HG03457 (cell line): ENCODE measurements around the gene PSME3.
"Not testable (repeated sequence)": the region's sequence is repeated elsewhere in the genome, so short reads cannot be mapped to it uniquely, and the experiment has no call there.

Source experiments
- ATAC-seq: cut with Tn5 transposase; IDR thresholded peaks from one replicate; pipeline ENCODE4 v1.9.1; 2021; ENCODE audit warnings: moderate number of reproducible peaks; ENCODE audit not compliant: unreplicated experiment

PSME3 gene

DNA sequence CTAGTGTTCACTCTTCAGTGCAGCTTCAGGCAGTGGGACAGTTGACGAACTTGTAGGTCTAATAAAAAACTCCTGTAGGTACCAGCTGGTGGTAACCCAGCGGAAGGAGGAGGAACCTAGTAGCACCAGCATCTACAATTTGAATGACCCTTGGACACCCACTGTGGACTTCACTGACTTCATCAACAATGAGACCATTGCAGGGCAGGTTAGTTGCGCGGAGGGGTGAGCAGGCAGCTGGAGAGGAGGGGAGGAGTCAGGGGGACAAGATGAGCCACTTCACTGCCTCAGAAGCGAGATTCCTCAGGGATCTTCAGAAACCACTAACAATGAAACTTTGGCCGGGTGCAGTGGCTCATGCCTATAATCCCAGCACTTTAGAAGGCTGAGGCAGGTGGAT, 40.1 kb downstream of the PSME3 start:
- no peak for ATAC-seq

DNA sequence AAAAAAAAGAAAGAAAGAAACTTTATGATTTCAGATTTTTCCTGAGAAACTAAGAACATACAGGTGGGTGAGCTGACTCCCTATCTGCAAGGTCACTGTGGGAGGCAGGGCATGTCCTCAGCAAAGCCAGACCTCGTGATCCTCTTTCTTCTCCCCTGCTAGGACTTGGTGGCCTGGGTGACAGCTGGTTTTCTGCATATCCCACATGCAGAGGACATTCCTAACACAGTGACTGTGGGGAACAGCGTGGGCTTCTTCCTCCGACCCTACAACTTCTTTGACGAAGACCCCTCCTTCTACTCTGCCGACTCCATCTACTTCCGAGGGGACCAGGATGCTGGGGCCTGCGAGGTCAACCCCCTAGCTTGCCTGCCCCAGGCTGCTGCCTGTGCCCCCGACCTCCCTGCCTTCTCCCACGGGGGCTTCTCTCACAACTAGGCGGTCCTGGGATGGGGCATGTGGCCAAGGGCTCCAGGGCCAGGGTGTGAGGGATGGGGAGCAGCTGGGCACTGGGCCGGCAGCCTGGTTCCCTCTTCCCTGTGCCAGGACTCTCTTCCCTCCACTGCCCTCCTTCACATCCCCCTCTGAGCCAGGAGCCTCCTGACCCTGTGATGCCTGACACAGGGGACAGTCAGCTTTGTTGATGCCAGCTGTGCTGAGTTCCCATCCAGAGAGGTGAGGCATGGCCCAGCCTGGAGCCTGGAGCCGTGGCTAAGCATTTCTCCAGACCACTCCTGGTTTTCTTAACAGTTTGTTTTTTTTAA, 40.9 kb downstream of the PSME3 start:
- not testable (repeated sequence) for ATAC-seq

DNA sequence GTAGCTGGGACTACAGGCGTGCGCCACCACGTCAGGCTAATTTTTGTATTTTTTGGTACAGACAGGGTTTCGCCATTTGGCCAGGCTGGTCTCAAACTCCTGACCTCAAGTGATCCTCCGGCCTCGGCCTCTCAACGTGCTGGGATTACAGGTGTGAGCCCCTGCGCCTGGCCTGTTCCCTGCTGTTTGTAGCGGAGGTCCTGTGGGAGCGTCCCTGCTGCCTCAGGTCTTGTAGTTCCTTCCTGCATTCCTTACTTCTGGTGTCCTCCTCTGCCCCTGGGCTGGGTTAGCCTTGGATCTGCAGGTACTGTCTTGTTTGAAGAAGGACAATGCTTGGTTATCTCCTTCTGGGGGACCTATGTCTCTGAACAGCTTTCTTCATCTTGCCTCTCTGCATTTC, 43.8 kb downstream of the PSME3 start:
- no peak for ATAC-seq

DNA sequence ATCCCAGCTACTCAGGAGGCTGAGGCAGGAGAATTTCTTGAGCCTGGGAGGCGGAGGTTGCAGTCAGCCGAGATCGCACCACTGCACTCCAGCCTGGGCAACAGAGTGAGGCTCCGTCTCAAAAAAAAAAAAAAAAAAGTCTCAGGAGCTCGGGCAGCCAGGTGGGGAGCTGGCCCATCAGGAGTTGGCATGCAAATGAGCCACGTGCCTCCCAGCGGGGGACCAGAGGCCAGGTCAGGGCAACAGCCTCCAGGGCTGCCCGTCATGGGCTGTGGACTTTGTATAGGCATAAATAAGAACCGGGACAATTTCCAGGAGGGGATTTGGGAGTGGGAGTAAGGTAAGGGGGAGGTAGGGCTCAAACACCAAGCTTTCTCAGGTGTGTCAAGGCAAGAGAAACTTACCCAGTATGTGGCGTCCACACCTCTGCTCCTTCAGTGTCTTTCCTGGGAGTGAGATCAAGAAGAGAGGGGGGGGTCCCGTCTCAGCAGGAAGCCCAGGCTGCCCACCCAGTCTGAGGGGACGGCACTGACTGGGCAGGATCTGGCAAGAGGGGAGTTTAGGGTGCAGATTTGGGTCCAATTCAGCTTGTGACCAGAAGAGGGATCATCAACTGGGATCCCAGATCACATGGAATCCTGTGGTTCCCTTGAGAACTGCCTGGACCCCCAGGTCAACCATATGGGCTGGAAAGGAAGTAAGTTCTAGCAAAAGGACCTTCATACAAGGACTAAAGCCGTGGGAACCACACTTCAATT, 45.1 kb downstream of the PSME3 start:
- no peak for ATAC-seq

DNA sequence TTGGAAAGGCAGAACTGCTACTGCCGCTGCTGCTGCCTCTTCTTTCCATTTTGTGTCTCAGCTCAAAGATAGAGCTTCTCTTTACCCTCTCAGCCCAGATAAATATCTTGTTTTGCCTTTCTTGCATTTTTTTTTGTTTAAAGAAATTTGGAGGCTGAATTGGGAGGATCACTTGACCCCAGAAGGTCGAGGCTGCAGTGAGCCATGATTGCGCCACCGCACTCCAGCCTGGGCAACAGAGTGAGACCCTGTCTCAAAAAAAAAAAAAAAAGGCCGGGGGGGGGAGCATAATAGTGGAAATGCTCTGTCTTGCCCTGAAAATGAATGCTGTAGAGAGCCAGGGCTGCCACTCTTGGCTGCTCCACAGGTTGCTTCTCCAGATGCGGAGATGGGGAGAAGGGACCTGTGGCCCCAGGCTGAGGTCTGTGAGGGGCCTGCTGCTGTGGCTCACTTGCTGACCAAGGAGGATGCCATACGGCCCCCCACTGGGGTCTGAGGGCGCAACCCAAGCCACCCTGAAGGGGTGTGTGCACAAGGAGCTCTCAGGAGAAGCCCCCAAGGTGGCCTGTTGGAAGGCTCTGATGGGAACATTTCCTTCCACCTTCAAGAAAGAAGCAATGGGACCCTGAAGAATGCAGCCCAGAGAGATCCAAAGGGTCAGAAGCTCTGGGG, 45.9 kb downstream of the PSME3 start:
- no peak for ATAC-seq

DNA sequence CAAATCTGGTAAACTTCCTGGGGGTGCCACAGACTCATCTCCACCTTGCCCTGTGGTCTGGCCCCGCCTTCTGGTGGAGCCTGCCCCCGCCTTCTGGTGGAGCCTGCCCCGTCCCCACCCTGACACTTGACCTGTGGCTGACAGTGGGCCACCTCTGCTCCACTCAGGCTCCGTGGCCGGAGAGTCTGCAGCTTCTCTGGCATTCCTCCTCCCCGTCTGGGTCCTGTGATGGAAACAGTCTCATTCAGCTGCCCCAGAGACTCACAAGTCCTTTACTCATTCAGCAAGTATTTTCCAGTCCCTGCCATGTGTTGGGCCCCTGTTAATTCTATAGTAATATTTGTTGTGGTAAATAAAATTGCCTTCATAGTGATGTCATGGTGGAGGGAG, 46.4 kb downstream of the PSME3 start:
- no peak for ATAC-seq

DNA sequence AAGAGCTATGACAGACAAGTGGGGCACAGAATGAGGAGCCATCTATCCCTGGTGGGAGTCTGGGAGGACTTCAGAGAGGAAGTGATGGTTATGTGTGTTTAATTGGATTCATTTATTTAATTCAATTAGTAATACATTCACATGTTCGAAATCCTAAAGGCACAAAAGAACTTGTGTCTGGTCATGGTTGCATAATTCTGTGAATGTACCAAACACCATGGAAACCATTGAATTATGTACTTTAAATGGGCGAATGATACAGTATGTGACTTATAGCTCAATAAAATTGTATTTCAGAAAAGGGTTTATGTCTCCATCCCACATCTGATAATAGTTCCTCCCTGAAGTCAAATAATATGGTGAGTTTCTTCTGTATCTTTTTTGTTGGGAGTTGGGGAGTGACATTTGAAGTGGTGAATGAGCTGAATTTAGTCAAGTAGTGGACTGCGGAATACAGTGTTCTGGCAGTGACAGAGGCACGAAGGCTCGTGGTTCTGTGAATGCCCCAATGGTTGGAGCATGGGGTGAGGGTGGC, 47.6 kb downstream of the PSME3 start:
- no peak for ATAC-seq

DNA sequence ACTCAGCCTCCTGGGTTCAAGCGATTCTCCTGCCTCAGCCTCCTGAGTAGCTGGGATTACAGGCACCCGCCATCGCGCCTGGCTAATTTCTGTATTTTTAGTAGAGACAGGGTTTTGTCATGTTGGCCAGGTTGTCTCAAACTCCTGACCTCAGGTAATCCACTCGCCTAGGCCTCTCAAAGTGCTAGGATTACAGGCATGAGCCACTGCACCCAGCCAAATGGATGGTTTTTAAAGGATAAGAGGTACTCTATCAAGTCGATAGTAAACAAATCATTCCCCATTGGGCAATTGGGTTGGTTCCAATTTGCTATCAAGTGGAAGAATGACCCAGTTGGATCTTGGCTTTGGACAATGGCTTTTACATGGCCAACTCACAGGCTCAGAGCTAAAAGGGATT, 48.5 kb downstream of the PSME3 start:
- not testable (repeated sequence) for ATAC-seq

DNA sequence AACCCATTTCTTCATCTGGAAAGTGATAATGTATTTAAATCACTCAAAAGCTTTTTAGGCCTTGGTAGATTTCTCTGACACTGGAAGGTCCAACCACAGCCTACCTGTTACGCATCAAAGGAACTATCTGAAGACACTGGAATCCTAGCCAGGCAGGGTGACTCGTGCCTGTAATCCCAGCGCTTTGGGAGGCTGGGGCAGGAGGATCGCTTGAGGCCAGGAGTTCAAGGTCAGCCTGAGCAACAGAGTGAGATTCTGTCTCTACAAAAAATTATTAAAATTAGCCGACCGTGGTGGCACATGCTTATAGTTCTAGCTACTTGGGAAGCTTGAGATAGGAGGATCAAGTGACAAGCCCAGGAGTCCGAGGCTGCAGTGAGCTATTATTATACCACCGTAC, 49.0 kb downstream of the PSME3 start:
- no peak for ATAC-seq

DNA sequence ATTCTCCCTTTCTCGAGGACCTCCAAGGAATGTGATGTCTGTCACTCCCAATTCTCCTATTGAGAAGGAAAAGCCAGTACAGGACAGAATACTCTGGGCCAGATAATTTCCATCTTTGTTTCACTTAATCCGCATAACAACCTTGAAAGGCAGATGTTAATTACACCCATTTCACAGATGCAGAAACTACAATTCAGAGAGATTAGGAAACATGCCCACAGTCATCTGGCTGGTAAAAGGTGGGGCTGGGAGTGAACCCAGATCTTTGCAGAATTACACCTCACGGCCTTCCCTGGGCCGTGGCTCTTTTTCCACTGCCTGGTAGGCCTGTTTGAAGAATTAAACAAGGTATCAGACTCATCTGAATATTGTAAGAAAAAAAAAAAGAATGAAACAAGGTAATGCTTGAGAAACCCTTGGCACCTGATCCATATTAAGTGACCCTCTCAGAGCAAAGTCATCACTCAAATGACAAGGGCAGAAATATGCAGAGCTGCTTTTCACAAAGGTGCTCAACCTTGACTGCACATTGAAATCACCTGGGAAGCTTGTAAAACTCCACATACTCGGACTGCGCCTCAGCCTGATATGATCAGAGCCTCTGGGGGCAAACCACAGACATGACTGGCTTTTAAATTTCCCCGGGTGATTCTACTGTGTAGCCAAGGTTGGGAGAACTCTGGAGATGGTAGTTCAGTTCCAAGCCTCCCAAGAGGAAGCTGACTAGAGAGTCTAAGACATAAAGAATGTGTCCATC, 50.8 kb downstream of the PSME3 start:
- ATAC-seq = no peak

DNA sequence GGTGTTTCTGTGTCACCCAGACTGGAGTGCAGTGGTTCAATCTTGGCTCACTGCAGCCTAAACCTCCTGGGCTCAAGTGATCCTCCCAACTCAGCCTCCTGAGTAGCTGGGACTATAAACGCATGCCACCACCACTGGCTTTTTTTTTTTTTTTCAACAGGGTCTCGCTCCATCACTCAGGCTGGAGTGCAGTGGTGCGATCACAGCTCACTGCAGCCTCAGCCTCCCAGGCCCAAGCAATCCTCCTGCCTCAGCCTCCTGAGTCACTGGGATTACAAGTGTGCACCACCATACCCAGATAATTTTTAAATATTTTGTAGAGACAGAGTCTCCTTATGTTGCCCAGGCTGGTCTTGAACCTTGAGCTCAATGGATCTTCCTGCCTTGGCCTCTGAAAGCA, 52.6 kb downstream of the PSME3 start:
- ATAC-seq = not testable (repeated sequence)

DNA sequence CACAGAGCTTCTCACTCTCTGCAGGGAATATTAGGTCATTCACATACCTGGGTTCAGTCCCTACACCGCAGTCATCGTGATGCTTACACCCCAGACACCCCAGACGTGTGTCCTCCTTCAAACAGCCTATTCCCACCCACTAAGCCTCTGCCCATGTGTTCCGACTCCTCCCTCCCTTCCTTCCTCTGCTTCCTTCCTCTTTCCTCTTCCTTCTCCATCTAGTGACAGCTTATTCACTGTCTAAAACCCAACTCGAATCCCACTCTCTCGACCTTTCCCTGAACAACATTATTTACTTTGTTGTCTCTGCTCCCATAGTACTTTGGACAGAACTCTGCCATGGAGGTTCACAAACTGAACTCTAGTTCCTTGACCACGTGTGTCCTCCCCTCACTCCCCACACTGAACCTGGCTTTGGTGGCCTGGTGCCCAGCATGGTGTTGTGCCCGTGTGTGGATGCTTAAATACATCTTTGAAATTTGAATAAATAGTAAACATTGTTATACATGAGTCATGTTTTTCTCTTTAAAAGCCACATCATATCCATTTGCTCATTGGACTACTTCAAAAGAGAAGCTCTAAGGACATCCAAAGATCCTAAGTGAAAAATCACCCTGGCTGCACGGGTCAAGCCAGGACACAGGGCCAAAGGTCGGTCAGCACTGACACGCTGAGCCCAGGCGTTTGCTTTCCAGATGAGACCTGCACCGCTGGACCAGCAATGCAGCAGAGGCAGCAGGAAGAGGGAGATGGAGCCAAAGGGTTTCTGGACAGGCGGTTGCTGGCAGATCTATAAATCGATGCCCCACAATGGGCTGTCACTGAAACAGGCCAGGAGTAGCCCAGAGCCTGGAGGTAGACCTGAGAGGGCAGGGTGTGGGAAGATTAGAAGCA, 53.3 kb downstream of the PSME3 start:
- no peak for ATAC-seq

DNA sequence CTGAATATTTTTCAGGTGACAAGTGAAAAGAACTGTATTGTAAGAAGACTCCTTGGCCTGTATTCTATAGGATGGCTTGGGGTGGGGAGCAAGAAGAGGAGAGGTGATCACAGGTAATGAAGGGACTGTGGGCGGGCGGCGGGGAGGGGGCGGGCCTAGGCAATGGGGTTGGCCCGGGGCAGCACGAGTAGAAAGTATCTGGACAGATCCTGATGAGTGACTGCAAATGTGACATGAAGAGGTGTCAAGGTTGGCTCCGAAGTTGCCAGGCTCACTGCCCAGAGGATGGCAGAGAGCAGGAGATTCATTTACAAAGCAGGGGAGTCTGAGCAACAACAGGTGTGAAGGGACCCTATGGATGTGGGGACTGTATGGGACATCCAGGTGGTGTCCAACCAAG, 56.6 kb downstream of the PSME3 start:
- no peak for ATAC-seq

DNA sequence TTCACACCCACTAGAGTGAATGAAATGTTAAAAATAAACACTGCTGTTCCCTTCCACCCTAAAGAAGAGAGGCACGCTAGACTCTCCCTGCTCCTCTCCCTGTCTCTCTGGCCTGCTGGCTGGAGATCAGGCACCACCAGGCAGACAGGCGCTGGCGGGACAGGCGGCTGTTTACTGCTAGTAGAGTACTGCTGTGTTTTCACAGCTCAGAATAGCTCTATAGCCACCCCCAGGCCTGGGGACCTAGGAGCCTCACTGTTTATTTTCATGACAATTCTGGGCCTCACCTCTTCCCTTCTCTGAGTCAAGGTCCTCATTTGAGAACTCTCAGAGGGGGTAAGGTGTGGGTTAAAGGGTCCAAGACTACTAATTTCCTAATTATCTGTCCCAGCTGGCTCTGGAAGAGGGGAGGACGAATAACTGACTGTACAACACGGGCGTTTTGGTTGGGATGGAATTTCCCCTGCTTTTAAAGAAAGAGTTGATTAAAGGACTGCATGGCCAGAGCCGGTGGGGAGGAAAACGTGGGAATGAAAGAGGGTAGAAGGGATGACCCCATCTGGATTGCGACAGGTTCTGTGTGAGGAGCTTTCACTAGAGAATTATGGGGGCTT, 58.4 kb downstream of the PSME3 start:
- ATAC-seq = no peak

DNA sequence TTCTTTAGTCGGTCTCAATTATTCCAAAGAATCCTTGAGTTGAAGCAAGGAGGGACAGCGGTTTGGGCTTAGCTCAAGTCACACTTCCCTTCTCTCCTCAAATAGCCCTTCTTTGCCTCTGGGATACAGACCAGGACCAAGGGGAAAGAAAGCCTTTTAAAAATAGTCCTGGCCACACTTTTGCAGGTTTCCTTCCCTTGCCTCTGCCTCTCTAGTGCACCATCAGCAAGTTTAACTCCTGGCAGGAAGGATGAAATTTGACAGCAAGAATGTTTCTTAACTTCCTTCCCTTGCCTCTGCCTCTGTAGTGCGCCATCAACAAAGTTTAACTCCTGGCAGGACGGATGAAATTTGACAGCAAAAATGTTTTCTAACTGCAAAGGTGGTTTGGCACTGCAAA, 60.2 kb downstream of the PSME3 start:
- no peak for ATAC-seq
